ENCODE results near the gene POU2F3.

DNA sequence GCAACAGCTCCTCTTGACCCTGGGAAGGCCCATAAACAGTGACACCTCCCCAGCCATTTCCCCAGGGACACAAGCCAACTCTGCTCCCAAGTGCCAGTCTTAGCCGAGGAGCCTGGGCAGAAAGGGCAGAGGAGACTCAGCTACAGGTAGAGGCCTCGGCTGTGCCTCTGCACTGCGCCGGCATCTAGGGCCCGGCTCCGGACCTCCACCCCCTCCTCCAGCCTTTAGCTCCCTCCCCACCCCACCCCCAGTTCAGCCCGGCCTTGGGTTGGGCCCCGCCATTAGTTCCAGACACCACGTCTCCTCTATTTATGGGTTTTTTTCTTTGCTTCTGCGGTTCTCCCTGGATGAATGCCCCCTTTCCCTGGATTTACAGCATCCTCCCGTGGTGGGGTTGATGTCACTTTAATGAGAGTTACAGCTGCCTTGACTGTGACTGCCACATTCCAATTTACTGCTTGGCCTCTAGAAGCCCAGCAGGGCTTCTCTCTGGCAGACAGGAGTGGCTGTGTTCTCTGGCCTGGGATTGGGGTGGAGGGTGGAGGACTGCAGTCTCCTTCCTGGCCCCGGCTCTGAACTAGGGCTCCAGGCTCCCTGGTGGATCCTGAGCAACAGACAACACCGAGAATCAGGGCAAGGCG is 42.6 kb upstream of the POU2F3 start:
- TF ChIP-seq, protein P1, sequence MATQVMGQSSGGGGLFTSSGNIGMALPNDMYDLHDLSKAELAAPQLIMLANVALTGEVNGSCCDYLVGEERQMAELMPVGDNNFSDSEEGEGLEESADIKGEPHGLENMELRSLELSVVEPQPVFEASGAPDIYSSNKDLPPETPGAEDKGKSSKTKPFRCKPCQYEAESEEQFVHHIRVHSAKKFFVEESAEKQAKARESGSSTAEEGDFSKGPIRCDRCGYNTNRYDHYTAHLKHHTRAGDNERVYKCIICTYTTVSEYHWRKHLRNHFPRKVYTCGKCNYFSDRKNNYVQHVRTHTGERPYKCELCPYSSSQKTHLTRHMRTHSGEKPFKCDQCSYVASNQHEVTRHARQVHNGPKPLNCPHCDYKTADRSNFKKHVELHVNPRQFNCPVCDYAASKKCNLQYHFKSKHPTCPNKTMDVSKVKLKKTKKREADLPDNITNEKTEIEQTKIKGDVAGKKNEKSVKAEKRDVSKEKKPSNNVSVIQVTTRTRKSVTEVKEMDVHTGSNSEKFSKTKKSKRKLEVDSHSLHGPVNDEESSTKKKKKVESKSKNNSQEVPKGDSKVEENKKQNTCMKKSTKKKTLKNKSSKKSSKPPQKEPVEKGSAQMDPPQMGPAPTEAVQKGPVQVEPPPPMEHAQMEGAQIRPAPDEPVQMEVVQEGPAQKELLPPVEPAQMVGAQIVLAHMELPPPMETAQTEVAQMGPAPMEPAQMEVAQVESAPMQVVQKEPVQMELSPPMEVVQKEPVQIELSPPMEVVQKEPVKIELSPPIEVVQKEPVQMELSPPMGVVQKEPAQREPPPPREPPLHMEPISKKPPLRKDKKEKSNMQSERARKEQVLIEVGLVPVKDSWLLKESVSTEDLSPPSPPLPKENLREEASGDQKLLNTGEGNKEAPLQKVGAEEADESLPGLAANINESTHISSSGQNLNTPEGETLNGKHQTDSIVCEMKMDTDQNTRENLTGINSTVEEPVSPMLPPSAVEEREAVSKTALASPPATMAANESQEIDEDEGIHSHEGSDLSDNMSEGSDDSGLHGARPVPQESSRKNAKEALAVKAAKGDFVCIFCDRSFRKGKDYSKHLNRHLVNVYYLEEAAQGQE (IDR thresholded peaks at IDR 0.05; ENCODE audit: insufficient read depth in 1 of 2, low read depth in 2 of 2, low read length in 2 of 2): no peak
- TF ChIP-seq TAF1 (IDR thresholded peaks at IDR 0.05; ENCODE audit: borderline replicate concordance, insufficient read depth, low read length) (no peak), POLR2AphosphoS5 (IDR thresholded peaks at IDR 0.05; ENCODE audit: low read depth, low read length) (no peak), FOXP2 (optimal IDR thresholded peaks at IDR 0.05; ENCODE audit: borderline replicate concordance, extremely low read depth, extremely low read length, insufficient read depth) (no peak)
